Activated T-helper 1 cell treated with anti-CD3 and anti-CD28 coated beads, Interleukin-12 subunit alpha, Interleukin-12 subunit beta, Interleukin-2, Interleukin-4 antibody, amounts not matched to agents 30 ng/mL and 10 ng/mL and 1 ng/mL, durations not matched to agents 14 hours and 24 hours and 36 hours (primary cell): ENCODE data around the gene TMEM134. TPM values are rescaled to one million over a fixed set of nuclear protein-coding genes. Genes with fewer than 3 reads are reported as not detected.

Experiments
- DNase-seq: peaks from one replicate; pipeline ENCODE4 v3.0.0; 2021; ENCODE audit warnings: low spot score
- H3K27ac Mint-ChIP-seq: one replicate; pipeline ENCODE4 v1.8.0; 2021; ENCODE audit warnings: mild to moderate bottlenecking, mixed read lengths
- H3K27me3 Mint-ChIP-seq: one replicate; pipeline ENCODE4 v1.8.0; 2022; ENCODE audit warnings: mild to moderate bottlenecking, moderate library complexity, mixed read lengths; ENCODE audit not compliant: insufficient read depth
- H3K36me3 Mint-ChIP-seq: one replicate; pipeline ENCODE4 v1.8.0; 2021; ENCODE audit warnings: low read depth, mixed read lengths
- H3K4me1 Mint-ChIP-seq: one replicate; pipeline ENCODE4 v1.8.0; 2021; ENCODE audit warnings: low read depth, mixed read lengths
- H3K4me3 Mint-ChIP-seq: one replicate; pipeline ENCODE4 v1.8.0; 2021; ENCODE audit warnings: mild to moderate bottlenecking, moderate library complexity, mixed read lengths
- H3K9me3 Mint-ChIP-seq: one replicate; pipeline ENCODE4 v1.8.0; 2021; ENCODE audit warnings: mixed read lengths
- intact Hi-C: fragments of 100-400 bp; cut with micrococcal nuclease; formaldehyde crosslinking; loops from one replicate; pipeline ENCODE4 v1.15.1; 2024
- total RNA-seq: library from RNA; stranded (reverse); gene quantifications from 2 replicates; pipeline ENCODE4 v1.2.3, GENCODE V29; 2022

The TMEM134 gene
- total RNA-seq, 1 donor from 2014 or later, result 61.4 TPM

GRCh38 chr11:67453816-67454732 is 15.0 kb downstream of the TMEM134 start:
- no peak for DNase-seq
- no peaks in the 10 kb centered on the region for H3K36me3 Mint-ChIP-seq
- H3K4me1 Mint-ChIP-seq, result peaks cover 4% of the 10 kb centered on the region
- no peak overlapping the region for H3K27ac Mint-ChIP-seq
- H3K9me3 Mint-ChIP-seq, result no peaks in the 10 kb centered on the region
- intact Hi-C loops, result no loop called here
- peaks cover 7% of the 10 kb centered on the region for H3K27me3 Mint-ChIP-seq
- no peak overlapping the region for H3K4me3 Mint-ChIP-seq

GRCh38 chr11:67452141-67452952 is 16.7 kb downstream of the TMEM134 start, which contains the start of gene GPR152:
TSS of gene GPR152 (minus strand) at chr11:67452729. CDS start at chr11:67452724, 5 bp downstream.
- H3K9me3 Mint-ChIP-seq, result no peaks in the 10 kb centered on the region
- peaks cover 3% of the 10 kb centered on the region for H3K27me3 Mint-ChIP-seq
- intact Hi-C loops, result no loop called here
- no peak for DNase-seq
- H3K36me3 Mint-ChIP-seq, result no peaks in the 10 kb centered on the region
- peaks cover 10% of the 10 kb centered on the region for H3K4me1 Mint-ChIP-seq
- no peak within 1 kb of the TSS for H3K27ac Mint-ChIP-seq
- no peak within 1 kb of the TSS for H3K4me3 Mint-ChIP-seq

DNA sequence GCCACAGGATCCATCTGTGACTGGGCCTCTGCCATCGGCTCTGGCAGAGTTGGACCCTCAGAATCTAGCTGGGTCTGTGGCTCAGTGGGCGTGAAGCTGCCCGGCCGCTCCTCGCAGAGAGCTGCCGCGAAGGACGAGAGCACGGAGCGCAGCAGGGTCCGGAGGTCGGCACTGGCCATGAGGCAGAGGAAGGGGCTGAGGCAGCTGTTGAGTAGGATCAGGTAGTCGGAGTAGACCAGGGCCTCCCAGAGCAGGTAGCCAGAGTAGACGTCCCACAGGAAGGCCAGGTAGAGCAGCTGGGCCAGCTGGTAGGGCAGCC is 17.4 kb downstream of the TMEM134 start:
- H3K27me3 Mint-ChIP-seq, result peaks cover 3% of the 10 kb centered on the region
- H3K4me3 Mint-ChIP-seq, result no peak overlapping the region
- H3K9me3 Mint-ChIP-seq, result no peaks in the 10 kb centered on the region
- intact Hi-C loops, result no loop called here
- H3K27ac Mint-ChIP-seq, result no peak overlapping the region
- H3K36me3 Mint-ChIP-seq, result no peaks in the 10 kb centered on the region
- DNase-seq, result no peak
- peaks cover 14% of the 10 kb centered on the region for H3K4me1 Mint-ChIP-seq

DNA sequence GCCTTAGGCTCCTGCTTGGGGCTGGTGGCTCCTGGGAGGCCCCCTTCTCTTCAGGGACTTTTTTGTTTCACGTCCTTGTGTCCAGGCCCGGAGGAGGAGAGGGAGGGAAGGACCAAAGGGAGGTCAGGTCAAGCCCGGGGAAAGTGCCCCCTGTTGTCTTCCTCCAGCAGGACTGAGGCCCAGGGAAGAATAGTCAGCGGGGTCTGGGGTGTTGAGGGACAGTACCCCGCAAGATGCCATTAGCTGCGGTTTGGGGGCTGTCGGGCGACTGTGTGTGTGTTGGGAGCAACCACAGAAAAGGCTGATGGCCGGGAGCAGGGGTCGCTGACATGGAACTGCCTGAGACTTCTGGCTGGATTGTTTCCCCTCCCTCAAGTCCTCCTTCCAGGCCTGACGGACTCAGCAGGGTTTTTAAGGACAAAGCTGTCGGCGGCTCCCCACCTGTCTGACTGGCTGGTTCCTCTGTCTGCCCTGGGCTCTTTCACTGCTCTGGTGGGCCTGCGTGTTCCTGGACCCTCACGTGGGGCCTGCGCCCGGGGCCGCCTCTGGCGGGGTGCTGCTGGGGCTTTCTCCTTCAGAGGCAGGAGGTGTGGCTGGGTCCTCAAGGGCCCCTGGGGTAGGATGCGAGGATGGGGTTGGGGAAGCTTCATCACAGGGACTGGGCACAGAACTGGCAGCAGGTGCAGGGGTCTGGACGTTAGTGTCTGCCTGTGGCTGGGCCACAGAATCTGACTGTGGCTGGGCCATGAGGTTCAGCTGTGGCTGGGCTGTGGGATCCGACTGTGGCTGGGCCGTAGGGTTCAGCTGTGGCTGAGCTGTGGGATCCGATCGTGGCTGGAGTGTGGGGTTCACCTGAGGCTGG is 18.0 kb downstream of the TMEM134 start:
- intact Hi-C loops, result no loop called here
- no peaks in the 10 kb centered on the region for H3K36me3 Mint-ChIP-seq
- no peak overlapping the region for H3K4me3 Mint-ChIP-seq
- peak overlapping the region; percentile 7 for H3K27ac Mint-ChIP-seq
- H3K4me1 Mint-ChIP-seq, result peaks cover 17% of the 10 kb centered on the region
- H3K9me3 Mint-ChIP-seq, result no peaks in the 10 kb centered on the region
- DNase-seq, result no peak
- peaks cover 3% of the 10 kb centered on the region for H3K27me3 Mint-ChIP-seq

- Mint-ChIP-seq H3K9me3 (no peaks in the 10 kb centered on the region), H3K27me3 (peaks cover 3% of the 10 kb centered on the region), H3K27ac (no peak overlapping the region), H3K4me1 (peaks cover 32% of the 10 kb centered on the region), H3K36me3 (no peaks in the 10 kb centered on the region), H3K4me3 (no peak overlapping the region)
- no peak for DNase-seq
- intact Hi-C loops, result no loop called here
These were observed 19.8 kb downstream of the TMEM134 start for GRCh38 chr11:67449116-67449844.

GRCh38 chr11:67448220-67448609 is 20.8 kb downstream of the TMEM134 start:
- intact Hi-C loops, result no loop called here
- Mint-ChIP-seq H3K27me3 (peaks cover 3% of the 10 kb centered on the region), H3K9me3 (no peaks in the 10 kb centered on the region), H3K4me3 (no peak overlapping the region), H3K27ac (no peak overlapping the region), H3K36me3 (no peaks in the 10 kb centered on the region), H3K4me1 (peaks cover 32% of the 10 kb centered on the region)
- no peak for DNase-seq

DNA sequence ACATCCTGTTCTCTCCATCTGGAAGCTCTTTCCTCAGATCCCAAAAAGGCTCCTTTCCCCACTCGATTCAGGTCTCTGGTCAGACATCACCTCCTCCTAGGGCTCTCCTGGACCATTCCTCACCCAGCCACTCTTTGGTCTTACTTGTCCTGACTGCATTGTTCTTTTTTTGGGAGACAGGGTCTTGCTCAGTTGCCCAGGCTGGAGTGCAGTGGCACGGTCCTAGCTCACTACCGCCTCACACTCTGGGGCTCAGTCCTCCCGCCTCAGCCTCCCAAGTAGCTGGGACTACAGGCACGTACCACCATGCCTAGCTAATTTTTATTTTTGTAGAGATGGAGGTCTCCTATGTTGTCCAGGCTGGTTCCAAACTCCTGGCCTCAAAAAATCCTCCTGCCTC is 23.5 kb downstream of the TMEM134 start:
- Mint-ChIP-seq H3K27ac (peak overlapping the region; percentile 91), H3K4me1 (peaks cover 40% of the 10 kb centered on the region), H3K9me3 (no peaks in the 10 kb centered on the region), H3K4me3 (peak overlapping the region; percentile 78), H3K36me3 (no peaks in the 10 kb centered on the region), H3K27me3 (peaks cover 3% of the 10 kb centered on the region)
- intact Hi-C loops, result no loop called here
- DNase-seq, result no peak

DNA sequence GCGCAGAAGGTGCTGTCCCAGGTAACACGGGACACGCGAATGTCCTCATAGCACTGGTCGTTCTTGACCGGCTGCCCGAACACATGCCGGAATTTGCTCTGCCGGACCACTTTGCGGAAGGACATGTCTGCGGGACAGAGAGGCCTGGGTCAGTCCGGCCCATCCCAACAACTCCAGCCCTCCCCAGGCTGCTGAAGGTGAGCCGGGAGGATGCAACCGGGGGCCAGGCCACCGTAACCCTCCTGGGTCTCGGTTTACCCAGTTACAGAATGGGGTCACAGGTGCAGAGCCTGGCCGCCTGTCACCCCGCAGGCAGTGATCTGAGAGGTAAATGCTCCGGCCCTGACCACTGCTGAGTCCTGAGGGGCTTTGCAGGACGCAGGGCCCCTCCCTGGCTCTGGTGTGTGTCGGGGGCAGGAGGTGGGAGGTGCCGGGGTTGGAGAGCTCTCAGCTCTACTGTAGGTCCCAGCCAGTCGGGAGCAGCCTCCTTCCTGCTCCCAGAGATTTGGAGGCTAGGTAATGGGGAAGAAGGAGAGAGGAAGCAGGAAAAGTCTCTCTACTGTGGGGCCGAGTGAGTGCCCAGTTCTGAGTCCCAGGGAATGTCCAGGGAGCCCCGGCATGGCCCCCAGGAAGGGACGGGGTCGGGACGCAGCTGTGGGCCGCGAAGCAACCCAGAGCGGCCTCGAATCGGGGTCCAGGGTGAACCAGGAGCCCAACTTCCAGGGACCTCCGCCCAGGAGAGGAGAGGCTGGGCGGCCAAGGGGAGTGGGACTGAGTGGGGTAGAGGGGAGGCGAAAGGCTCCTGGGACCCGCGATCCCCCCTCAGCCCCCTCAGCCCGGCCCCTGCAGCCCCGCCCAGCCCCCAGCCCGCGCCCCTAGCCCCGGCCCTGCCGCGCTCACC is 26.3 kb downstream of the TMEM134 start:
- peaks cover 10% of the 10 kb centered on the region for H3K36me3 Mint-ChIP-seq
- no peaks in the 10 kb centered on the region for H3K9me3 Mint-ChIP-seq
- peak overlapping the region; percentile 75 for H3K4me3 Mint-ChIP-seq
- peak overlapping the region; percentile 77 for H3K27ac Mint-ChIP-seq
- DNase-seq, result no peak
- H3K27me3 Mint-ChIP-seq, result no peaks in the 10 kb centered on the region
- H3K4me1 Mint-ChIP-seq, result peaks cover 52% of the 10 kb centered on the region
- intact Hi-C loops, result loop anchor here (1.0 kb wide), 1 partner anchor 27 kb away; the partner anchor contains the start of gene TMEM134

- intact Hi-C loops, result no loop called here
- H3K4me1 Mint-ChIP-seq, result peaks cover 47% of the 10 kb centered on the region
- H3K9me3 Mint-ChIP-seq, result no peaks in the 10 kb centered on the region
- peak overlapping the region; percentile 77 for H3K27ac Mint-ChIP-seq
- no peak for DNase-seq
- peaks cover 12% of the 10 kb centered on the region for H3K36me3 Mint-ChIP-seq
- H3K27me3 Mint-ChIP-seq, result no peaks in the 10 kb centered on the region
- peak overlapping the region; percentile 75 for H3K4me3 Mint-ChIP-seq
These were observed 27.2 kb downstream of the TMEM134 start for GRCh38 chr11:67441731-67442351.

GRCh38 chr11:67441098-67441563 is 27.9 kb downstream of the TMEM134 start:
- no peaks in the 10 kb centered on the region for H3K9me3 Mint-ChIP-seq
- peaks cover 45% of the 10 kb centered on the region for H3K4me1 Mint-ChIP-seq
- intact Hi-C loops, result no loop called here
- H3K4me3 Mint-ChIP-seq, result no peak overlapping the region
- no peak for DNase-seq
- H3K27ac Mint-ChIP-seq, result peak overlapping the region; percentile 97
- no peaks in the 10 kb centered on the region for H3K27me3 Mint-ChIP-seq
- peaks cover 16% of the 10 kb centered on the region for H3K36me3 Mint-ChIP-seq
